PC-3 (cell line): ENCODE results near the gene NPIPB4.
"Not testable (repeated sequence)": the region's sequence is repeated elsewhere in the genome, so short reads cannot be mapped to it uniquely, and the experiment has no call there.

Experiments
- EZH2 ChIP-seq: fragments of 300-600 bp; sonication (generic); IDR thresholded peaks from one replicate; pipeline ENCODE4 v1.6.1; 2017; ENCODE audit warnings: antibody characterized with exemption, mild to moderate bottlenecking, low read length; ENCODE audit not compliant: unreplicated experiment
- TF ChIP-seq, protein P1 (sequence below): fragments of 300-600 bp; sonication (generic); conservative IDR thresholded peaks from 2 replicates; pipeline ENCODE4 v1.5.1; 2017; ENCODE audit warnings: antibody characterized with exemption, low read depth, mild to moderate bottlenecking, low read length

DNA sequence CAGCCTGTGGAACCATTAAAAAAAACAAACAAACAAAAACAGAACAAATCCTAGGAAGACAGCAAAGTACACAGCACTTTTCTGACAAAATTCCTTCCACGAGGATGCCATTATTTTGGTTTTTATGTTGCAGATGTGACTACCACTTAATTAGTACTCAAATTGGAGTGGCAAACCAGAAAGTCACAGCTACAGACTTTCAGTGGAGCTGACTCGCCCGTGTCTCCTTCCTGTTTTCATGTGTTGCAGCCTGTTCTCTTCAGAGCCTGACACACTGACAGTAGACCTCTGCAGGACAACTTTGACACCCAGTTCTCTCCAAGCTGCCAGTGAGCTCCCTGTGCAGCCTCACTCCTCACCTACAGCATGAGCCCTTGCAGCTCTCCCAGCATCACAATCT, 24.4 kb upstream of the NPIPB4 start:
- TF ChIP-seq, protein P1, sequence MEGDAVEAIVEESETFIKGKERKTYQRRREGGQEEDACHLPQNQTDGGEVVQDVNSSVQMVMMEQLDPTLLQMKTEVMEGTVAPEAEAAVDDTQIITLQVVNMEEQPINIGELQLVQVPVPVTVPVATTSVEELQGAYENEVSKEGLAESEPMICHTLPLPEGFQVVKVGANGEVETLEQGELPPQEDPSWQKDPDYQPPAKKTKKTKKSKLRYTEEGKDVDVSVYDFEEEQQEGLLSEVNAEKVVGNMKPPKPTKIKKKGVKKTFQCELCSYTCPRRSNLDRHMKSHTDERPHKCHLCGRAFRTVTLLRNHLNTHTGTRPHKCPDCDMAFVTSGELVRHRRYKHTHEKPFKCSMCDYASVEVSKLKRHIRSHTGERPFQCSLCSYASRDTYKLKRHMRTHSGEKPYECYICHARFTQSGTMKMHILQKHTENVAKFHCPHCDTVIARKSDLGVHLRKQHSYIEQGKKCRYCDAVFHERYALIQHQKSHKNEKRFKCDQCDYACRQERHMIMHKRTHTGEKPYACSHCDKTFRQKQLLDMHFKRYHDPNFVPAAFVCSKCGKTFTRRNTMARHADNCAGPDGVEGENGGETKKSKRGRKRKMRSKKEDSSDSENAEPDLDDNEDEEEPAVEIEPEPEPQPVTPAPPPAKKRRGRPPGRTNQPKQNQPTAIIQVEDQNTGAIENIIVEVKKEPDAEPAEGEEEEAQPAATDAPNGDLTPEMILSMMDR: not testable (repeated sequence)
- not testable (repeated sequence) for TF ChIP-seq EZH2
